Urothelium cell line (cell line): Measurements from ENCODE around the gene NTRK1.

Source experiments
- DNase-seq: peaks from one replicate; pipeline ENCODE4 v3.0.0; 2011; ENCODE audit warnings: low spot score, mixed read lengths
- FAIRE-seq: peaks from 2 replicates; lab custom pipeline; 2011; peaks lifted over from hg19 to GRCh38; lab: Jason Lieb, UNC

Gene NTRK1

DNA sequence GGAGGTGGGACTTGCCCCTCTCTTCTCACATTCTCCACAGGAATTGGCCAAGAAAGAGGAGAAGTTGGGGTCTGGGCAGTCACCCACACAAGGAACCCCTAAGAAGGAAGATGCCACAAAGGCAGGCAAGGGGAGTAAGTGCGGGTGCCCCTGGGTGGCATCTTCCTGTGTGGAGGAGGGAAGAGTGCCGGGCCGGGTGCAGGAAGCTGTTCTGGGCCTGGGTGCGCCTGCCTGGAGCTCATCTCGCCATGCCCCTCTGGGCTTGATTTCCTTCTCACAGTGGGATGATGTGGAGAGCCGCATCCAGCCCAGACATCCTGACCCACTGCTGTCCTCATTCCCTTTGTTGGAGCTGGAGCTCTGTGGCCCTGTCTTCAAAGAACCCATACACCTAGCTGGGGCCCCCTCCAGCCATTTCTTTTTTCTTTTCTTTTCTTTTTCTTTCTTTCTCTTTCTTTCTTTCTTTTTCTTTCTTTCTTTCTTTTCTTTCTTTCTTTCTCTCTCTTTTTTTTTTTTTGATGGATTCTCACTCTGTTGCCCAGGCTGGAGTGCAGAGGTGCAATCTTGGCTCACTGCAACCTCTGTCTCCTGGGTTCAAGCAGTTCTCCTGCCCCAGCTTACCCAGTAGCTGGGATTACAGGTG lies 69.1 kb downstream of the NTRK1 start:
- FAIRE-seq (no peak), DNase-seq (no peak)

DNA sequence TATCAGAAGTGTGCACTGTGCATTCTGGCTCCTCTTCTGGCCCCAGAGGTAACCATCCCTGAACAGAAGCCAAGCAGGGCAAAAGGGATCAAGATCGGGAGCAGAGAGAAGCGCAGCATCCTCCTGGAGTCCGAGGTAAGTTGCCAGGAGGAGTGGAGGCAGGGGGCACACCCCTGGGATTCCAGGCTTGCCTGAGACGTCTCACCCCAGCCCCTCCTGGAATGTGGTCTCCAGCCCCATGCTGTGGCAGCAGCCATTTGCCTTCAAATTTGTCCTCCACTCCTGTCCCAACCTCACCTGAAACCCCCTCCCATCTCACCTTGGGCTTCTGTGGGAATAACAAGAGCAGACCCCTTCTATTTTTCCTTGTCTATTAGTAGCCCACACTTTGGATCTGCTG lies 69.8 kb downstream of the NTRK1 start:
- DNase-seq (no peak), FAIRE-seq (no peak)
